H1 (cell line): ENCODE measurements around the gene LKAAEAR1. TPM values are rescaled to one million over a fixed set of nuclear protein-coding genes. Genes with fewer than 3 reads are reported as not detected.

ENCODE experiments used
- EP300 ChIP-seq, 2 experiments: IDR thresholded peaks; 1 replicate in 1 of 2; 2 replicates in 1 of 2; pipeline ENCODE4 v1.6.1; 2011 to 2012; ENCODE audit warnings: low read depth in 2 of 2, low read length in 2 of 2, mild to moderate bottlenecking in 2 of 2, borderline replicate concordance in 1 of 2, inconsistent platforms in 1 of 2, moderate library complexity in 1 of 2
- GTF2F1 ChIP-seq: IDR thresholded peaks from 2 replicates; pipeline ENCODE4 v1.6.1; 2012; ENCODE audit warnings: low read depth, low read length, improper control_type of control experiment, borderline replicate concordance
- SP4 ChIP-seq: IDR thresholded peaks from 2 replicates; pipeline ENCODE4 v1.6.1; 2012; ENCODE audit warnings: low read length, inconsistent platforms
- polyA plus RNA-seq, 7 experiments: library from polyadenylated mRNA; depleted of rRNA in 3 of 7; stranded (reverse) in 5 of 7; unstranded in 2 of 7; fragments of >200 nt in 5 of 7; fragments of 200-250 nt in 2 of 7; gene quantifications; 1 replicate in 5 of 7; 2 replicates in 1 of 7; 4 replicates in 1 of 7; pipeline versions ENCODE4 v1.2.1 to v1.2.3, GENCODE V29; 2011 to 2013; ENCODE audit warnings: missing spikeins in 2 of 7, mixed read lengths in 2 of 7
- total RNA-seq: library from RNA; stranded (reverse); fragmentation: NEBNext Ultra II Directional; extraction: Animal tissue kit (Norgen Biotek cat#: 25700); gene quantifications from 2 replicates; pipeline ENCODE4 v1.2.1, GENCODE V29; 2021

LKAAEAR1 gene
- total and polyA plus RNA-seq, 2 of the 8 experiments (the other 6 are each of a cell fraction or from before 2014, with no cell fraction given) = 0.41 to 0.53 TPM

DNA sequence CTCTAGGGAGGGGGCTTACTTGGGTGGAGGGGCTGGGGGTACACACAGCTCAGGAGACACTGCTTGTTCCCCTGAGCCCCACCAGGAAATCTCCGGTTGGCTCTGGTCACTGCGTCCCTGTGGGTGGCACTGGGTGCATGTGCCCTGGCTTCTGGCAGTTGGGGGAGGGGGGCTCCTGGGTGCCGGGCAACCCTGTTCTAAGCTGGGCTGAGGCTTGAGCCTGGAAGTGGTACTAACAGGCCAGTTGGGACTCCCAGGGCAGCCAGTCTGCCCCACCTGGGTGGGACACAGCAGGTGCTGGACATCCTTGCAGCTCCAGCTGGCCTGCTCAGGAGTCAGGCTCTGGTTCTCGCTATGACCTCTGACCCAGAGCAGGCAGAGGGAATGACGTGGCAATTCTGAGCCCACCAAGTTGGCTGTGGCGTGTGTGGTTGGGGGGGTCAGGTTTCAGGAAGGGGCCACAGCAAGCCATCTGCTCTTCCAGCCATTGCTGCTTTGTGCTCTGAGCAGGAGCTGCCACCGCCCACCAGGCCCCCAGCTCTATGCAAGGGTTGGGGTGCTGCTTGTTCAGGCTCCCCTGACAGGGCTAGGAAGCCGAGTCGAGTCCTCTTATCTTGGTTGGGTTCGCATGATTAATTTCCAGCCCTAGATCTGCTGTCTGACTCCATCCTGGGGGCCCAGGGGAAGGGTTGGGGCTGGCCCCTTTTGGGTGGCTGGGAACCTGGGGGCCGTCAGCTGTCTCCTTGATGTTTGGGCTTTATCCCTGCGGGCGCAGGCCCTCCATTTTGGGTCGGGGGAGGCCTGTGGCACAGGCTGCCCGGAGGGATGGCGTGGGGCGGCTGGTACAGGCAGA lies 47.6 kb downstream of the LKAAEAR1 start (continued):
- TF ChIP-seq EP300 (IDR thresholded peaks at IDR 0.05; ENCODE audit: borderline replicate concordance in 1 of 2, low read depth in 2 of 2, low read length in 2 of 2) = no peak
- TF ChIP-seq GTF2F1 = no peak
- TF ChIP-seq SP4 = no peak
